GM13976 (cell line): ENCODE measurements around the gene TOM1L1.
"Not testable (repeated sequence)": the region's sequence is repeated elsewhere in the genome, so short reads cannot be mapped to it uniquely, and the experiment has no call there.

Source experiments
- DNase-seq: peaks from one replicate; pipeline ENCODE4 v3.0.0; 2012; ENCODE audit warnings: low spot score
- in situ Hi-C: fragments of 300-500 bp; cut with MboI; formaldehyde crosslinking; loops from one replicate; pipeline ENCODE4 v1.12.0; 2022; ENCODE audit warnings: low sequenced_read_pairs, mixed read lengths, inconsistent platforms; ENCODE audit not compliant: unreplicated experiment
- TF ChIP-seq, protein P1 (sequence below): IDR thresholded peaks from 2 replicates; pipeline ENCODE4 v1.5.1; 2012; ENCODE audit warnings: borderline replicate concordance, mild to moderate bottlenecking; ENCODE audit not compliant: insufficient read depth; ENCODE audit errors: extremely low read depth, missing control alignments, control extremely low read depth

TOM1L1 gene

DNA sequence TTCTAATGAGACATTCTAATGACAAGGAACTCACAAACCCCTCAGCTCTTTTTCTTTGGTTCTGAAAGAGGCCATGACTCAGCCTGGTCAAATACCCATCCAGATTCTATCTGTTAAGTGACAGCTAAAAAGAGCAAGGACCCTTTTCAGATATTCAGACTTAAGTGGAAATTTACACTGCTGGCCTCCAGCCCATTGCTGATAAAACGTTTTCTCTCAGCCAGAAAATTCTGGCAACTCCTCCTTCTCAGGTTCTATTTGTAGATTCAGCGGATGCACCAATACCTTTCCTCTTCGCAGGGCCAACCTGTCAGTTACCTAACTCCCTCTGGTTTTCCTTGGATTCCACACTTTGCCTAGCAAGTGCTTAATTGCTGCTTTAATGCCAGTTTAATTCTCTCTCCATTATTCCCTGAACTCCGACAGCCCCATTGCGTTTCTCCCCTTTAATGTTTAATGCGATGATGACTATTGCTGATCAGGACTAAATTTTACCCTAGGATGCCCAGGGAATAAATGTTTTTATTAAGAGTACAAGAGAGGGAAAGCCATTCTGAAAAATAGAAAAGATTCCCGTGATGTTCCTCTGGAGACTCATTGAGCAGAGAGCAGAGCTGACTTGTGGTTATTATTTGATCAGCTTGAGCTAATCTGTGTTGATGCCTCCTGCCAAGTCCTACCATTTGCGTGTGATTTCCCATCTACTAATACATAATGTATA lies 35.9 kb upstream of the TOM1L1 start:
- TF ChIP-seq, protein P1, sequence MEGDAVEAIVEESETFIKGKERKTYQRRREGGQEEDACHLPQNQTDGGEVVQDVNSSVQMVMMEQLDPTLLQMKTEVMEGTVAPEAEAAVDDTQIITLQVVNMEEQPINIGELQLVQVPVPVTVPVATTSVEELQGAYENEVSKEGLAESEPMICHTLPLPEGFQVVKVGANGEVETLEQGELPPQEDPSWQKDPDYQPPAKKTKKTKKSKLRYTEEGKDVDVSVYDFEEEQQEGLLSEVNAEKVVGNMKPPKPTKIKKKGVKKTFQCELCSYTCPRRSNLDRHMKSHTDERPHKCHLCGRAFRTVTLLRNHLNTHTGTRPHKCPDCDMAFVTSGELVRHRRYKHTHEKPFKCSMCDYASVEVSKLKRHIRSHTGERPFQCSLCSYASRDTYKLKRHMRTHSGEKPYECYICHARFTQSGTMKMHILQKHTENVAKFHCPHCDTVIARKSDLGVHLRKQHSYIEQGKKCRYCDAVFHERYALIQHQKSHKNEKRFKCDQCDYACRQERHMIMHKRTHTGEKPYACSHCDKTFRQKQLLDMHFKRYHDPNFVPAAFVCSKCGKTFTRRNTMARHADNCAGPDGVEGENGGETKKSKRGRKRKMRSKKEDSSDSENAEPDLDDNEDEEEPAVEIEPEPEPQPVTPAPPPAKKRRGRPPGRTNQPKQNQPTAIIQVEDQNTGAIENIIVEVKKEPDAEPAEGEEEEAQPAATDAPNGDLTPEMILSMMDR, result no peak
- in situ Hi-C loops, result no loop called here
- no peak for DNase-seq

DNA sequence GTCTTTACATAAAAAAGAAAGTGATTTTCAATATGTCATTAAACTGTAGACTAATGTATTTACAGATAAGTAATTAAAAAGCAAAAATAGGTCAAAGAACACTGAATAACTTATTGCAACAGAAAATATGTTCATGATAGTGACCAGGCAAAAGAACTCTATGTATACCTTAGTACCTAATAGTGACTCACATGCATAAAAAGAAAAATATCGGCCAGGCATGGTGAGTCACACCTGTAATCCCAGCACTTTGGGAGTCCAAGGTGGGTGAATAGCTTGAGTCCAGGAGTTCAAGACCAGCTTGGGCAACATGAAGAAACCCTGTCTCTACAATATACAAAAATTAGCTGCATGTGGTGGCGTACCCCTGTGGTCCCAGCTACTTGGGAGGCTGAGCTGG lies 33.0 kb upstream of the TOM1L1 start:
- in situ Hi-C loops, result no loop called here
- no peak for DNase-seq
- TF ChIP-seq, protein P1, result no peak

DNA sequence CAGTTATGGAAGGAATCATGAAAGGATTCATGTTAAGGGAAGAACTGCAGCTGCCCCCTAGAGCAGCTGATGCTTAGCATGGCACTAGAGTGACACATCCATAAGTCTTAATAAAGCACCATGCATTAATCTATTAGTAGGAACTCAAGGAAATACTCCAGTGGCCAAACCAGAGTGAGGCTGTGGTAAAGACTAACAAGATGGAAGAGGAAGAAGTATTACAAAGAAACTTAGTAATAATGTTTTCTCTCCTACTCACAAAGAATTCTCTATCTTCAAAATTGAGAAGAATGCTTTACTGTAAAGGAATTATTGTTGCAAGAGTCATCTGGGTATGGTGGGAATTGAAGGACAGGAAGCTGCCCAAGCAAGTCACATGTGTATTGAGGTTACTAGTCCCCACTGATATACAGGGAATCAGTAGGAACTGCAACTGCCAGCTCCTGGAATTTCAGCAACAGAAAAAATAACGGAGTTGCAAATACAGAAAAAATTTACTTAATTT lies 29.9 kb upstream of the TOM1L1 start:
- in situ Hi-C loops, result no loop called here
- DNase-seq, result no peak
- TF ChIP-seq, protein P1, result no peak

DNA sequence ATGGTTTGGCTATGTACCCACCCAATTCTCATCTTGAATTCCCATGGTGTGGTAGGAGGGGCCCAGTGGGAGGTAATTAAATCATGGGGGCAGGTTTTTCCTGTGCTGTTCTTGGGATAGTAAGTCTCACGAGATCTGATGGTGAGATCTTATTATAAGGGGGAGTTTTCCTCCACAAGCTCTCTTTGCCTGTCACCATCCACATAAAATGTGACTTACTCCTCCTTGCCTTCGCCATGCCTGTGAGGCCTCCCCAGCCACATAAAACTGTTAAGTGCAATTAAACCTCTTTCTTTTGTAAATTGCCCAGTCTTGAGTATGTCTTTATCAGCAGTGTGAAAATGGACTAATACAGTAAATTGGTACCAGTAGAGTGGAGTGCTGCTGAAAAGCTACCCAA lies 24.7 kb upstream of the TOM1L1 start:
- DNase-seq, in situ Hi-C loops: not testable (repeated sequence)

DNA sequence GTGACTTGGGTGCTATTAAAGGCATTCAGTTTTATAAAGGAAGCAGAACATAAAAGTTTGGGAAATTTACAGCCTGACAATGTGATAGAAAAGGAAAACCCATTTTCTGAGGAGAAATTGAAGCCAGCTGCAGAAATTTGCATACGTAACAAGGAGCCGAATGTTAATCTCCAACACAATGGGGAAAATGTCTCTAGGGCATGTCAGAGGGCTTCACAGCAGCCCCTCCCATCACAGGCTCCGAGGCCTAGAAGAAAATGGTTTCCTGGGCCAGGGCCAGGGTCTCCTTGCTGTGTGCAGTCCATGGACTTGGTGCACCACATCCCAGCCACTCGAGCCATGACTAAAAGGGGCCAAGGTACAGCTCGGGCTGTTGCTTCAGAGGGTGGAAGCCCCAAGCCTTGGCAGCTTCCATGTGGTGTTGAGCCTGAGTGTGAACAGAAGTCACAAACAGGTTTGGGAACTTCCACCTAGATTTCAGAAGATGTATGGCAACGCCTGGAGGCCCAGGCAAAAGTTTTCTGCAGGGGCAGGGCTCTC lies 23.9 kb upstream of the TOM1L1 start:
- TF ChIP-seq, protein P1, result no peak
- DNase-seq, result no peak
- in situ Hi-C loops, result no loop called here

DNA sequence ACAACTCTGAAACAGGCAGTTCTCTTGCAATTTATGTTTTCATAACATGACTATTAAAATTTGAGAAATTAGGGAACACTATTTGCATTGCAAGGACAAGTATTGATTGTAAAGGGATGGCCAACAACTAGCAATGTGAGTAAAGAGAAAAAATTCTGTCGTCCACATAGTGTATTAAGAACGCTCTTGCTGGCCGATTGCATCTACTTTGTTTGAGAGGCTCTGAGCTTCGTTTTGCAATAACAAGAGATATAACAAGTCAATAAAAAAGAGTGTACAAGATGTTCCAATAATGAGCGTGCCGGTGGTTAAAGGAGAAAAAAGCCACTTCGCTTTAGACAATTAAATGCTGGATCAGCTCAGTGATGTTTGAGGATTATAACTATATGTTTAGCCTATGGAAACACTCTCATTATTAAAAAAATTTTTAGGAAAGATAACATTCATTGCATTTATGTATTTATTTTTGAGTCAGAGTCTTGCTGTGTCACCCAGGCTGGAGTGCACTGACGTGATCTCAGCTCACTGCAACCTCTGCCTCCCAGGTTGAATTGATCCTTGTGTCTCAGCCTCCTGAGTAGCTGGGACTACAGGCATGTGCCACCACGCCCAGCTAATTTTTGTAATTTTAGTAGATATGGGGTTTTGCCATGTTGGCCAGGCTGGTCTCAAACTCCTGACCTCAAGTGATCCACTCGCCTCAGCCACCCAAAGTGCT lies 19.2 kb upstream of the TOM1L1 start:
- DNase-seq, result no peak
- in situ Hi-C loops, result no loop called here
- TF ChIP-seq, protein P1, result no peak

DNA sequence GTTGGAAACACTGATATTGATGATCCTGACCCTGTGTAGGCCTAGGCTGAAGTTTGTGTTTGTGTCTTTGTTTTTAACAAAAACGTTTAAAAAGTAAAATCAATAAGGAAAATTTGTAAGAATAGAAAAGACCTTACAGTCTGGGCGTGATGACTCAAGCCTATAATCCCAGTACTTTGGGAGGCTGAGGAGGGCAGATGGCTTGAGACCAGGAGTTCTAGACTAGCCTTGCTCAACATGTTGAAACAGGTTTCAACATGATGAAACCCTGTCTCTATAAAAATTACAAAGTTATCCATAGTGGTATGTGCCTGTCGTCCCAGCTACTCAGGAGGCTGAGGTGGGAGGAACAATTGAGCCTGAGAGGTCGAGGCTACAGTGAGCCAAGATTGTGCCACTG lies 18.3 kb upstream of the TOM1L1 start:
- DNase-seq, result no peak
- in situ Hi-C loops, result no loop called here
- TF ChIP-seq, protein P1, result no peak
